Dermis microvascular lymphatic vessel endothelial cell (primary cell): ENCODE measurements around the gene TRPC4AP. TPM values are rescaled to one million over a fixed set of nuclear protein-coding genes. Genes with fewer than 3 reads are reported as not detected.
A peak's percentile ranks its signal among the peaks of the same experiment; 100 is the strongest.
"Not testable (repeated sequence)": the region's sequence is repeated elsewhere in the genome, so short reads cannot be mapped to it uniquely, and the experiment has no call there.

Experiments used
- DNase-seq, 2 donors: peaks; one replicate each; pipeline versions ENCODE4 v3.0.0 to v3.0.0-alpha.2; 2010; ENCODE audit warnings: low read depth in 2 of 2
- total RNA-seq: library from RNA; depleted of rRNA; stranded (reverse); fragments of >200 nt; gene quantifications from 2 replicates; pipeline ENCODE4 v1.2.1, GENCODE V29; 2014

The TRPC4AP gene
- total RNA-seq, 1 donor from 2014 or later: 68.9 TPM

- DNase-seq: no peak
These were observed 14.3 kb upstream of the TRPC4AP start for GRCh38 chr20:35106827-35107380.

DNA sequence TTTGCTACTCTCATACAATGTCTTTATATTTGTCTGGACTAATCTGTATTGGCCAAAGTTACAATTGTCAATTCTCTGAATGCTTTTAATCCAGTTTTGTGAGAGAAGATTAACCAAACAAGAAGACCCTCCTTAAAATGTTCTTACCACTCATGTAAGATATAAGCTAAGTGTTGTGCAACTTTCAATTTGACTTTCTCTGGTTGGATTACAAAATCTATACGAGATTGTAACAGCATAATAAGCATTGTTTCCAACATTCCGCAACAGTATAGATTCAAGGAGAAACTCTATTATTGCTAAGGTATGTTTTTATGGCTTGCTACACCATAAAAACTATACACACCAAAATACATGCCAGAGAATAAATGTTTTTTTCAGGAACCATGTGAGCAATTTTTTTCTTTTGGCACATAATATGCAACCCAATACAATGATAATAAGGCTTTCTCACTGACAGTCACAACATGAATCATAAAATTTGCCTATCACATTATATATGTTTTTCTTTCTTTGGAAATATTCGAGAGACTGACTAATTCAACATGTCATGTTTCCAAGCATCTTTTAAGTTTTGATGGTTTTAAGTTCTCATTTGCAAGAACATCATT is 12.2 kb upstream of the TRPC4AP start:
- DNase-seq: no peak

DNA sequence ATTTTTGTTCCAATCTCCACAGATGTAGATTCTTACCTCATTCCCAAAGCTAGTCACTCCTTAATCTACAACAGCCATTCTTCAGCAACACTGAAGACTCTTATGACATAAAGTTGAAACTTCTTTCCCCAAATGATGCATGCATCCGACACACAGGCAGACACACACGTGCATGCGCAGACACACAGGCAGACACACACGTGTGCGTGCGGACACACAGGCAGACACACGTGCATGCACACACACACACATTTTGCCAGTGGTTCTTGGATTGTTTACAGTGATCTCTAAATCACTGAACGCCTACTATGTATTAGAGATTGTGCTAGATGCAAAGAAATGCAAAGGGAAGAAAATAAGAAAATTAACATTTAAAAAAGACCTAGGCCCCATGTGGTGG is 9.0 kb upstream of the TRPC4AP start:
- DNase-seq: no peak

DNA sequence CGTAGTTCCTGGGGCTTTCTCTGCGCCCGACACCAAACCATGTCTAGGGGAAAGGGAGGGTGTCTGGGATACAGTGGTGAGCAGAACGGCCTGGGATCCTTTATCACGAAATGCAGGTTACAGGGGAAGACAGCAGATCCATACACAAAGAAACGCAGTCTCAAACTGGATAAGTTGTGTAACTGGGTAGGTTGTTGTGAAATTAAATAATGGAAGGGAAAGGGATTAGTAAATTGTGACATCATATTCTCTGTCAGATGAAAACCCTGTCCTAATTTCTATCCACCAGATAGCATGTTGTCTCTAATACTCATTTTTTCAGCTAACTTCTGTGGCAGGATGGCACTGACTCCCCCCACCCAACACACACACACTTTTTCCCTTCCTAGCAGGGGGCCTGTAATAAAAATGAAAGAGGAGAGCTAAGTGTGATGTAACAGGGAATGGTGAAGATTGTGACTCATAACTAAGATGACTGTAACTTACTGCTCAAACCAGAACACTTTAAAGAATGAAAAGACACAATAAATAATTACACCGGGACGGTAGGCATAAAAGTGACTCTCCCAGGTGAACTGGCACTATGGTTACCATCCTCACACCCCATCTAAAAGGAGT is 769 bp upstream of the TRPC4AP start:
- peak in 1 of 2 donors; percentile 25 for DNase-seq

- DNase-seq: peak; percentile 69 to 70
These were observed 637 bp downstream of the TRPC4AP start for GRCh38 chr20:35091816-35092523.

- DNase-seq: peak in 1 of 2 donors; percentile 36
These were observed 4.1 kb downstream of the TRPC4AP start for GRCh38 chr20:35088231-35089145.

- no peak for DNase-seq
These were observed 4.8 kb downstream of the TRPC4AP start for GRCh38 chr20:35087791-35088190.

DNA sequence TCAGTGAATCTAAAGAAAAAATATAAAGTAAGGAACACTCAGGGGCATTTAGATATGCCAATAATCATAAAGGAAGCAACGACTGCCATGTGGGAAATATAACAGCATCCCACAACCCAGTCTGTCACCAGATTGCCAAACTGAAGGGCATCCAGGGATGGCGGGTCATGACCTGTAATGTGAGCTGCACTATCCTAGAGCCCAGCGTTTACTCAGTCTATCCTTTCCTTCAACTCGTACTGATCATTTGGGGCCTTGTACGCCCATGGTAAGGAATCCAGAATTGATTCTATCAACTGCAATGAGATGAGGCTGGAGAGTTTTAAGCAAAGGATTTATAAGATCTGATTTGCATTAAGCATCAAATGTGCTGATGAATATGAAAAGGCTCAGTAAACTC is 5.3 kb downstream of the TRPC4AP start:
- DNase-seq: no peak

- DNase-seq: no peak
These were observed 7.0 kb downstream of the TRPC4AP start for GRCh38 chr20:35085477-35086225.

- no peak for DNase-seq
These were observed 7.6 kb downstream of the TRPC4AP start for GRCh38 chr20:35084998-35085397.

- DNase-seq: not testable (repeated sequence)
These were observed 12.3 kb downstream of the TRPC4AP start for GRCh38 chr20:35080348-35080642.

GRCh38 chr20:35079472-35080347 is 12.9 kb downstream of the TRPC4AP start:
- DNase-seq: no peak

DNA sequence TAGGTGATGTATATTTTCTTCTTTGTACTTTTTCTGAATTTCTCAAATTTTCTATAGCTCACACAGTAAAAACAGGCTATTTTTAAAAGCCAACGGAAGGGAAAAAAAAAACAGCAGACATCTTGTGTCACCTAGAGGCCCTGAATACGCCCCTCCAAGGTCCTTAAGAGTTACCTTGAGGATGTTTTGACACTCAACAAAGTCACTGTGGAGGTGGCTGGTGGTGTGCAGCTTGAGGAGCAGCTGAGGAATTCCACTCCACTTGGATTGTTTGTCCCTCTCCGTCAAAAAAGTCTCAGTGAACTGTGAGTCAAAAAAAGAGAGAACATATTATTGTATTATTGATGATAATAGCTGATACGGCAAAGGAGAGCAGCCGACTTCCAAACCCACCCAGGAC is 14.7 kb downstream of the TRPC4AP start:
- no peak for DNase-seq

GRCh38 chr20:35077341-35077740 is 15.3 kb downstream of the TRPC4AP start:
- no peak for DNase-seq

DNA sequence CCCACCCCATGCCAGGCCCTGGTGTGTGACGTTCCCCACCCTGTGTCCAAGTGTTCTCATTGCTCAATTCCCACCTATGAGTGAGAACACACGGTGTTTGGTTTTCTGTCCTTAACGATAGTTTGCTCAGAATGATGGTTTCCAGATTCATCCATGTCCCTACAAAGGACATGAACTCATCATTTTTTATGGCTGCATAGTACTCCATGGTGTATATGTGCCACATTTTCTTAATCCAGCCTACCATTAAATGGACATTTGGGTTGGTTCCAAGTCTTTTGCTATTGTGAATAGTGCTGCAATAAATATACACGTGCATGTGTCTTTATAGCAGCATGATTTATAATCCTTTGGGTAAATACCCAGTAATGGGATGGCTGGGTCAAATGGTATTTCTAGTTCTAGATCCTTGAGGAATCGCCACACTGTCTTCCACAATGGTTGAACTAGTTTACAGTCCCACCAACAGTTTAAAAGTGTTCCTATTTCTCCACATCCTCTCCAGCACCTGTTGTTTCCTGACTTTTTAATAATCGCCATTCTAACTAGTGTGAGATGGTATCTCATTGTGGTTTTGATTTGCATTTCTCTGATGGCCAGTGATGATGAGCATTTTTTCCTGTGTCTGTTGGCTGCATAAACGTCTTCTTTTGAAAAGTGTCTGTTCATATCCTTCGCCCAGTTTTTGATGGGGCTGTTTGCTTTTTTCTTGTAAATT is 21.0 kb downstream of the TRPC4AP start:
- DNase-seq: not testable (repeated sequence)

DNA sequence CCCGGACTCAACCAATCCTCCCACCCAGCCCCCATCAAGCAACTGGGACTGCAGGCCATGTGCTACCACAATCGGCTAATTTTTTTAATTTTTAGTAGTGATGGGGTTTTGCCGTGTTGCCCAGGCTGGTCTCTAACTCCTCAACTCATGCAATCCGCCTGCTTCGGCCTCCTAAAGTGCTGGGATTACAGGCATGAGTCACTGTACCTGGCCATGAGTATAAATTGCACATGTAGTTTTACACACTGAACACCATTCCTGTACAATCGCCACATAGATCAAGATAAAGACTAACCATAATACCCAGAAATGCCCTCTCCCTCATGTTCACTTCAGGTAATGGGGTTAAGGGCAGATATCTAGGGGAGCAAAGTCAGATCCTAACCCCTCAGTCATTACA is 26.4 kb downstream of the TRPC4AP start:
- DNase-seq: no peak

GRCh38 chr20:35065181-35065580 is 27.4 kb downstream of the TRPC4AP start:
- no peak for DNase-seq

- DNase-seq: no peak
These were observed 29.4 kb downstream of the TRPC4AP start for GRCh38 chr20:35063168-35063567.

GRCh38 chr20:35062478-35062877 is 30.1 kb downstream of the TRPC4AP start:
- DNase-seq: no peak
